ENCODE results near the gene LSR.

The LSR gene

GRCh38 chr19:35249848-35250711 lies 1.3 kb downstream of the LSR start:
- WGBS, 2 experiments (ENCODE audit: insufficient coverage in 2 of 2): 88 to 93% methylated on average over 33 to 34 of the region's 34 CpGs
- Histone ChIP-seq H3K4me1 (ENCODE audit: control insufficient read depth, insufficient read depth, low read length, poor library complexity, severe bottlenecking) (peaks cover 7% of the 10 kb centered on the region), H3K9me3 (ENCODE audit: control insufficient read depth, low read length) (no peaks in the 10 kb centered on the region), H3K27ac (ENCODE audit: low read depth, low read length, severe bottlenecking) (no peak overlapping the region), H3K4me3 (ENCODE audit: extremely low read depth, insufficient read depth, low read length, poor library complexity, severe bottlenecking) (peak overlapping the region; percentile 48), H3K36me3 (ENCODE audit: control insufficient read depth, insufficient read depth, low read length) (peaks cover 15% of the 10 kb centered on the region)

- Histone ChIP-seq H3K4me1 (ENCODE audit: control insufficient read depth, insufficient read depth, low read length, poor library complexity, severe bottlenecking) (peaks cover 7% of the 10 kb centered on the region), H3K4me3 (ENCODE audit: extremely low read depth, insufficient read depth, low read length, poor library complexity, severe bottlenecking) (no peak overlapping the region), H3K27ac (ENCODE audit: low read depth, low read length, severe bottlenecking) (no peak overlapping the region), H3K36me3 (ENCODE audit: control insufficient read depth, insufficient read depth, low read length) (peaks cover 18% of the 10 kb centered on the region), H3K9me3 (ENCODE audit: control insufficient read depth, low read length) (no peaks in the 10 kb centered on the region)
- 95 to 100% methylated on average over 2 of the region's 2 CpGs for WGBS, 2 experiments (ENCODE audit: insufficient coverage in 2 of 2)
These were observed 2.7 kb downstream of the LSR start for GRCh38 chr19:35251456-35251855.

- H3K4me3 ChIP-seq (ENCODE audit: extremely low read depth, insufficient read depth, low read length, poor library complexity, severe bottlenecking): no peak overlapping the region
- no peaks in the 10 kb centered on the region for H3K4me1 ChIP-seq (ENCODE audit: control insufficient read depth, insufficient read depth, low read length, poor library complexity, severe bottlenecking)
- H3K9me3 ChIP-seq (ENCODE audit: control insufficient read depth, low read length): no peaks in the 10 kb centered on the region
- no peak overlapping the region for H3K27ac ChIP-seq (ENCODE audit: low read depth, low read length, severe bottlenecking)
- H3K36me3 ChIP-seq (ENCODE audit: control insufficient read depth, insufficient read depth, low read length): peaks cover 18% of the 10 kb centered on the region
- 79 to 85% methylated on average over 7 to 9 of the region's 9 CpGs for WGBS, 2 experiments (ENCODE audit: insufficient coverage in 2 of 2)
These were observed 4.8 kb downstream of the LSR start for GRCh38 chr19:35253316-35254286.

GRCh38 chr19:35254341-35255297 lies 5.8 kb downstream of the LSR start:
- Histone ChIP-seq H3K36me3 (ENCODE audit: control insufficient read depth, insufficient read depth, low read length) (peaks cover 18% of the 10 kb centered on the region), H3K4me3 (ENCODE audit: extremely low read depth, insufficient read depth, low read length, poor library complexity, severe bottlenecking) (no peak overlapping the region), H3K27ac (ENCODE audit: low read depth, low read length, severe bottlenecking) (no peak overlapping the region), H3K4me1 (ENCODE audit: control insufficient read depth, insufficient read depth, low read length, poor library complexity, severe bottlenecking) (no peaks in the 10 kb centered on the region), H3K9me3 (ENCODE audit: control insufficient read depth, low read length) (no peaks in the 10 kb centered on the region)
- WGBS, 2 experiments (ENCODE audit: insufficient coverage in 2 of 2): 94% methylated on average over 16 to 17 of the region's 17 CpGs

- H3K27ac ChIP-seq (ENCODE audit: low read depth, low read length, severe bottlenecking): no peak overlapping the region
- no peaks in the 10 kb centered on the region for H3K9me3 ChIP-seq (ENCODE audit: control insufficient read depth, low read length)
- no peak overlapping the region for H3K4me3 ChIP-seq (ENCODE audit: extremely low read depth, insufficient read depth, low read length, poor library complexity, severe bottlenecking)
- H3K36me3 ChIP-seq (ENCODE audit: control insufficient read depth, insufficient read depth, low read length): peaks cover 11% of the 10 kb centered on the region
- WGBS, 2 experiments (ENCODE audit: insufficient coverage in 2 of 2): 81 to 100% methylated on average over 1 of the region's 2 CpGs
- no peaks in the 10 kb centered on the region for H3K4me1 ChIP-seq (ENCODE audit: control insufficient read depth, insufficient read depth, low read length, poor library complexity, severe bottlenecking)
These were observed 7.8 kb downstream of the LSR start for GRCh38 chr19:35256566-35256965.

GRCh38 chr19:35257113-35257461 lies 8.3 kb downstream of the LSR start:
- 95% methylated on average over 9 of the region's 9 CpGs for WGBS, 2 experiments (ENCODE audit: insufficient coverage in 2 of 2)
- peaks cover 11% of the 10 kb centered on the region for H3K36me3 ChIP-seq (ENCODE audit: control insufficient read depth, insufficient read depth, low read length)
- no peak overlapping the region for H3K4me3 ChIP-seq (ENCODE audit: extremely low read depth, insufficient read depth, low read length, poor library complexity, severe bottlenecking)
- H3K27ac ChIP-seq (ENCODE audit: low read depth, low read length, severe bottlenecking): peak overlapping the region; percentile 25
- no peaks in the 10 kb centered on the region for H3K9me3 ChIP-seq (ENCODE audit: control insufficient read depth, low read length)
- H3K4me1 ChIP-seq (ENCODE audit: control insufficient read depth, insufficient read depth, low read length, poor library complexity, severe bottlenecking): no peaks in the 10 kb centered on the region

GRCh38 chr19:35260694-35261304 lies 12.0 kb downstream of the LSR start:
- no peak overlapping the region for H3K4me3 ChIP-seq (ENCODE audit: extremely low read depth, insufficient read depth, low read length, poor library complexity, severe bottlenecking)
- no peaks in the 10 kb centered on the region for H3K9me3 ChIP-seq (ENCODE audit: control insufficient read depth, low read length)
- peaks cover 10% of the 10 kb centered on the region for H3K36me3 ChIP-seq (ENCODE audit: control insufficient read depth, insufficient read depth, low read length)
- no peak overlapping the region for H3K27ac ChIP-seq (ENCODE audit: low read depth, low read length, severe bottlenecking)
- H3K4me1 ChIP-seq (ENCODE audit: control insufficient read depth, insufficient read depth, low read length, poor library complexity, severe bottlenecking): no peaks in the 10 kb centered on the region
- 94 to 95% methylated on average over 7 of the region's 10 CpGs for WGBS, 2 experiments (ENCODE audit: insufficient coverage in 2 of 2)

- 92 to 94% methylated on average over 9 to 12 of the region's 12 CpGs for WGBS, 2 experiments (ENCODE audit: insufficient coverage in 2 of 2)
These were observed 12.7 kb downstream of the LSR start for GRCh38 chr19:35261356-35262100.

GRCh38 chr19:35262101-35262761 lies 13.4 kb downstream of the LSR start:
- 87 to 89% methylated on average over 16 of the region's 17 CpGs for WGBS, 2 experiments (ENCODE audit: insufficient coverage in 2 of 2)
- H3K9me3 ChIP-seq (ENCODE audit: control insufficient read depth, low read length): no peaks in the 10 kb centered on the region
- no peak overlapping the region for H3K27ac ChIP-seq (ENCODE audit: low read depth, low read length, severe bottlenecking)
- peaks cover 18% of the 10 kb centered on the region for H3K36me3 ChIP-seq (ENCODE audit: control insufficient read depth, insufficient read depth, low read length)
- H3K4me3 ChIP-seq (ENCODE audit: extremely low read depth, insufficient read depth, low read length, poor library complexity, severe bottlenecking): no peak overlapping the region
- H3K4me1 ChIP-seq (ENCODE audit: control insufficient read depth, insufficient read depth, low read length, poor library complexity, severe bottlenecking): peaks cover 5% of the 10 kb centered on the region

More at GRCh38 chr19:35261356-35262100, 12.7 kb downstream of the LSR start:
- H3K36me3 ChIP-seq (ENCODE audit: control insufficient read depth, insufficient read depth, low read length): peaks cover 17% of the 10 kb centered on the region
- H3K4me1 ChIP-seq (ENCODE audit: control insufficient read depth, insufficient read depth, low read length, poor library complexity, severe bottlenecking): no peaks in the 10 kb centered on the region
- no peak overlapping the region for H3K27ac ChIP-seq (ENCODE audit: low read depth, low read length, severe bottlenecking)
- H3K4me3 ChIP-seq (ENCODE audit: extremely low read depth, insufficient read depth, low read length, poor library complexity, severe bottlenecking): no peak overlapping the region
- no peaks in the 10 kb centered on the region for H3K9me3 ChIP-seq (ENCODE audit: control insufficient read depth, low read length)

Measured in mesodermal cell (in vitro differentiated cells).